Measurements from ENCODE around the gene RHOT1. TPM values are rescaled to one million over a fixed set of nuclear protein-coding genes. Genes with fewer than 3 reads are reported as not detected.
"Not testable (repeated sequence)": the region's sequence is repeated elsewhere in the genome, so short reads cannot be mapped to it uniquely, and the experiment has no call there.

Gene RHOT1
- total RNA-seq, 1 donor from 2014 or later, result 48.6 TPM

GRCh38 chr17:32174889-32175288, 32.6 kb downstream of the RHOT1 start:
- no peak for TF ChIP-seq CTCF (IDR thresholded peaks at IDR 0.05)
- H3K27ac ChIP-seq, result no peak overlapping the region
- DNase-seq, result no peak
- ATAC-seq, result no peak
- no peaks in the 10 kb centered on the region for H3K9me3 ChIP-seq
- intact Hi-C loops (cut with DNase I), result no loop called here
- H3K4me1 ChIP-seq, result no peaks in the 10 kb centered on the region
- no peak overlapping the region for H3K4me3 ChIP-seq
- no peaks in the 10 kb centered on the region for H3K27me3 ChIP-seq (ENCODE audit: low read depth)
- peaks cover 53% of the 10 kb centered on the region for H3K36me3 ChIP-seq

- peaks cover 73% of the 10 kb centered on the region for H3K36me3 ChIP-seq
- DNase-seq, result not testable (repeated sequence)
Observed at GRCh38 chr17:32178679-32179078, 36.4 kb downstream of the RHOT1 start.

GRCh38 chr17:32179103-32179502, 36.8 kb downstream of the RHOT1 start:
- ATAC-seq; H3K4me1 ChIP-seq; H3K27ac ChIP-seq; intact Hi-C loops (cut with DNase I); H3K9me3 ChIP-seq; H3K4me3 ChIP-seq; H3K27me3 ChIP-seq (ENCODE audit: low read depth); DNase-seq: not testable (repeated sequence)
- peaks cover 71% of the 10 kb centered on the region for H3K36me3 ChIP-seq

More at GRCh38 chr17:32178679-32179078, 36.4 kb downstream of the RHOT1 start:
- ATAC-seq; H3K4me1 ChIP-seq; H3K4me3 ChIP-seq; intact Hi-C loops (cut with DNase I); H3K27me3 ChIP-seq (ENCODE audit: low read depth); H3K27ac ChIP-seq; H3K9me3 ChIP-seq: not testable (repeated sequence)

- DNase-seq; H3K4me3 ChIP-seq; intact Hi-C loops (cut with DNase I); H3K27ac ChIP-seq; ATAC-seq; H3K4me1 ChIP-seq; H3K9me3 ChIP-seq; H3K27me3 ChIP-seq (ENCODE audit: low read depth): not testable (repeated sequence)
- H3K36me3 ChIP-seq, result peaks cover 71% of the 10 kb centered on the region
Observed at GRCh38 chr17:32179526-32179925, 37.2 kb downstream of the RHOT1 start.

GRCh38 chr17:32180262-32180661, 38.0 kb downstream of the RHOT1 start:
- peaks cover 71% of the 10 kb centered on the region for H3K36me3 ChIP-seq
- H3K4me1 ChIP-seq; H3K9me3 ChIP-seq; intact Hi-C loops (cut with DNase I); H3K27me3 ChIP-seq (ENCODE audit: low read depth); H3K4me3 ChIP-seq; H3K27ac ChIP-seq; DNase-seq; ATAC-seq: not testable (repeated sequence)

GRCh38 chr17:32185875-32186274, 43.6 kb downstream of the RHOT1 start:
- Histone ChIP-seq H3K36me3 (peaks cover 79% of the 10 kb centered on the region), H3K27me3 (ENCODE audit: low read depth) (no peaks in the 10 kb centered on the region), H3K4me3 (no peak overlapping the region), H3K9me3 (no peaks in the 10 kb centered on the region), H3K27ac (no peak overlapping the region), H3K4me1 (no peaks in the 10 kb centered on the region)
- no peak for ATAC-seq
- no peak for TF ChIP-seq CTCF (IDR thresholded peaks at IDR 0.05)
- no peak for DNase-seq
- intact Hi-C loops (cut with DNase I), result no loop called here

- no peaks in the 10 kb centered on the region for H3K4me1 ChIP-seq
- peaks cover 71% of the 10 kb centered on the region for H3K36me3 ChIP-seq
- DNase-seq (no peak), ATAC-seq (no peak)
- intact Hi-C loops (cut with DNase I), result no loop called here
- no peak overlapping the region for H3K27ac ChIP-seq
- no peaks in the 10 kb centered on the region for H3K9me3 ChIP-seq
- H3K4me3 ChIP-seq, result no peak overlapping the region
- no peaks in the 10 kb centered on the region for H3K27me3 ChIP-seq (ENCODE audit: low read depth)
- TF ChIP-seq CTCF (IDR thresholded peaks at IDR 0.05), result no peak
Observed at GRCh38 chr17:32187271-32187670, 45.0 kb downstream of the RHOT1 start.

- no peaks in the 10 kb centered on the region for H3K27me3 ChIP-seq (ENCODE audit: low read depth)
- H3K4me3 ChIP-seq, result no peak overlapping the region
- peaks cover 75% of the 10 kb centered on the region for H3K36me3 ChIP-seq
- no peak for ATAC-seq
- H3K27ac ChIP-seq, result no peak overlapping the region
- intact Hi-C loops (cut with DNase I), result no loop called here
- TF ChIP-seq CTCF (IDR thresholded peaks at IDR 0.05), result no peak
- H3K4me1 ChIP-seq, result no peaks in the 10 kb centered on the region
- DNase-seq, result no peak
- H3K9me3 ChIP-seq, result no peaks in the 10 kb centered on the region
Observed at GRCh38 chr17:32189343-32189742, 47.0 kb downstream of the RHOT1 start.

Measured in lower lobe of right lung (tissue), 2 donors.